Inflammatory macrophage (primary cell): ENCODE results near the gene CHP1.
"Not testable (repeated sequence)": the region's sequence is repeated elsewhere in the genome, so short reads cannot be mapped to it uniquely, and the experiment has no call there.

Experiments
- DNase-seq, 2 donors: peaks; one replicate each; pipeline ENCODE4 v3.0.0-alpha.2; 2020 to 2022
- total RNA-seq, 18 experiments: gene quantifications; one replicate each; lab custom pipeline; 2026; ENCODE audit warnings: mixed read lengths in 6 of 18, inconsistent platforms in 2 of 18; lab: John Stamatoyannopoulos, UW

The CHP1 gene
- 130 to 295 (median 158) reads per million in 18 experiments for total RNA-seq

- DNase-seq: peak; percentile 97 to 99
These were observed at the start of gene CHP1, which contains the start of gene EXD1 for GRCh38 chr15:41230650-41231421. TSS of gene CHP1 (plus strand) at chr15:41231268. CDS start at chr15:41231383, 115 bp downstream. TSS of gene EXD1 (minus strand) at chr15:41230757. CDS start at chr15:41226575, 4,182 bp downstream.

DNA sequence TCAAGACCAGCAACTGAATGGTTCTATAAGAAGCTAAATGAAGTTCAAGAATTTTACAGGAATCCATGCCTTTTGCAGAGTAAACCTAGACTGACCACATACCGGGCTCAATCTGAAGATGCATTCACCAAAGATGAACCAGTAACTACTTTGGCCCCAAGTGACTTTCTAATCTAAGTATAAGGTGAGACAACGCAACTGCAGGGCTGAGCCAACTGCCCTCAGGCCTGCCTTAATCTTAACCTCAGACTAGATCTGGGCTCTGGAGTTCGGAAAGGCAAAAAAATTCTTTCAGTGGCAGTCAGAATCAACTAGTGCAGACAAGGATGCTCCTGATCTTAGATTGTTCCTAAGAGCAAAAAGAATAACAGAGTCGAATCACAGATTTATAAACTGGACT is 48.8 kb upstream of the CHP1 start:
- no peak for DNase-seq

DNA sequence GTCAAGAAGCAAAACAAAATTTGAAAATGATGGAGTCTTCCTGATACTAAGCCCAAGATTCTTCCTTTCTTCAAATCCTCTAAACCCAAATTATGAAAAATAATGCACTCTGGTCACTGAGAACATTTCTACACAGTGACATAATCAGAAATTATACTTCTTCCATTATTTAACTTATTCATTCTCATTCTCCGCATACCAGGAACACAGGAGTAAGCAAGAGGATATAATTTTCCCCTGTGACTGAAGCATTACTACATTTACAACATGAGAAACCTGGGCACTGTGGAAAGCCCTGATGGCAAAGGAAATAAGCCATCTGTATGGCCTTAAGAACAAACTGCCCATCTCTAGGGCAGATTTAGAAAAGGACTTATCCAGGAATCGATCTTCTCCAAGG is 47.5 kb upstream of the CHP1 start:
- DNase-seq: no peak

DNA sequence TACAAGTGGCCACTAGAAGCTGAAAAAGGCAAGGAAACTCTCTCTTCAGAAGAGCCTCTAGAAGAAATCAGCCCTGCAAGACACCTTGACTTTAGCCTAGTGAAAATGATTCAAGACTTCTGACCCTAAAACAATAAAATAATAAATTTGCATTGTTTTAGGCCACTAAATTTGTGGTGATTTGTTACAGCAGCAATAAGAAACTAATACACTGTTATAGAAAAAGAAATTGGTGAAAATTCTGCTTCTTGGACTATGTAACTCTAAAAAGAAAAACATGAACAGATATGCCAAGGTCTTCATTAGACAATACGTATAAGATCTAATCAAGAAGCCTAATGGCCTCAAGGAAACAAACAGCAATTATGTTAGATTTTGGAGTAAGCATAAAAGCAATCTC is 36.6 kb upstream of the CHP1 start:
- no peak for DNase-seq

- DNase-seq: no peak
These were observed 31.6 kb upstream of the CHP1 start for GRCh38 chr15:41199470-41199869.

DNA sequence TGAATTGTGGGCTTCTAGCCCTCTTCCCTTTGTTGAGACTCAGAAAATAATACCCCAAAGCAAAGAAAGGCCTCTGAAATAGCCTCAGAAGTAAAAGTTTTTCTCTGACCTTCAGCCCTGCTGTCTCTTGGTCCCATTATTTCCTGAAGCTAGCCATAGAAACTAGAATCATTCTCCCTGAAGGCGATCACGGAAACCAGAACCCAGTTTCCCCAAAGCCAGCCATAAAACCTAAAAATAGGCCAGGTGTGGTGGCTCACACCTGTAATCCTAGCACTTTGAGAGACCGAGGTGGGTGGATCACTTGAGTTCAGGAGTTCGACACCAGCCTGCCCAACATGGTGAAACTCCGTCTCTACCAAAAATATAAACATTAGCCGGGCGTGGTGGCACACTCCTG is 27.7 kb upstream of the CHP1 start:
- DNase-seq: no peak

- DNase-seq: no peak
These were observed 25.8 kb upstream of the CHP1 start for GRCh38 chr15:41205315-41205714.

GRCh38 chr15:41207687-41208448 is 23.2 kb upstream of the CHP1 start:
- no peak for DNase-seq

DNA sequence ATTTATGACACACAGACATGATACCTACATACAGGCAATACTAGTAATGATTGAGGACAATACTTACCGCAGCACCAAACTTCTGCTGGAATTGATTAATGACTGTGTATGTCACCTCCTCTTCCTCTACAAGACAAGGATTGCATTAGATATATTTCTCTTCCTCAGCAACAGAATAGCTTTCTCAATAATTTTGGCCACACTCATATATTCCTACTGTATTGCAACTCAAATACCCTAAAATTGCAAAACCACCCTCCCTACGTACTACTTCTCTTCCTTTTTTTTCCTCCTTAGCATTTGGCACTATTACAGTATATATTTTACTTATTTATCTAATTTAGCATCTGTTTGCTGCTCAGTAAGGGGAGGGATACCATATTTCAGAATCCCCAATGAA is 15.4 kb upstream of the CHP1 start:
- DNase-seq: peak; percentile 70 to 96

DNA sequence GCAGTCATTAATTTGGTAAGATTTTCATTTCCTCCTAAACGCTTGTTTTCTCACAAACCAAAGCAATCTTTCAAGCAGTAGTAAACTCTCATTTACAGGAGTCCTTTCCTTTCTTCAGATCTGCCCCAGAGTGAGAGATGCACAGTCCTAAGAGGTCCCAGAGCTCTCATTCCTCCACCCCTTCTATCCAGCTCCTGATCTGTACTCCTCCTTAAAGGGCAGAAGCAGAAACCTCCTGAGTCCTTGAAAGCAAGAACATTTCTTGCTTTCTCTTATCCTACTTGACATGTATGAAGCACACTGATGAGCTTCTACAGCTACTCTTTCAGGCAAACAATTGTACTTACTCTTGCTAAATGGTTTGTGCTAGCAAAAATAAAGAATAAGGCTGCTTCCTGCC is 12.2 kb upstream of the CHP1 start:
- no peak for DNase-seq

DNA sequence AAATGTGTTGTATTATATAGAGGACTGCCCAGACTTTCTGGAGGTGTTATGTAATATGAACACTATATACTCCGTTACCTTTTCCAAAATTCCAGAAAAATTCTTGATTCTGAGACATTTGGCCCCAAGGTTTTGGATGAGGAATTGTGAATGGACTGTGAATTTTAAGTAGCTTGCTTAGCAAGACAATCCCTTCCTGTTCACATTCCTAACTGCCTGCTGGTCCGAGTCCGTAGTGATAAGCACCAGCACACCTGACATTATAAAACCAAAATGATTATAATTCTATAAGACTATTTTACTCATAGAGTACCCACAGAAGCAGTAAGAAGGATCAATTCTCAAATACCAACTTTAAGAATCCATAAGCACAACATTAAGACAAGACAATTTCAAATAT is 11.7 kb upstream of the CHP1 start:
- DNase-seq: no peak

GRCh38 chr15:41230345-41230649 is 771 bp upstream of the CHP1 start:
- DNase-seq: no peak

DNA sequence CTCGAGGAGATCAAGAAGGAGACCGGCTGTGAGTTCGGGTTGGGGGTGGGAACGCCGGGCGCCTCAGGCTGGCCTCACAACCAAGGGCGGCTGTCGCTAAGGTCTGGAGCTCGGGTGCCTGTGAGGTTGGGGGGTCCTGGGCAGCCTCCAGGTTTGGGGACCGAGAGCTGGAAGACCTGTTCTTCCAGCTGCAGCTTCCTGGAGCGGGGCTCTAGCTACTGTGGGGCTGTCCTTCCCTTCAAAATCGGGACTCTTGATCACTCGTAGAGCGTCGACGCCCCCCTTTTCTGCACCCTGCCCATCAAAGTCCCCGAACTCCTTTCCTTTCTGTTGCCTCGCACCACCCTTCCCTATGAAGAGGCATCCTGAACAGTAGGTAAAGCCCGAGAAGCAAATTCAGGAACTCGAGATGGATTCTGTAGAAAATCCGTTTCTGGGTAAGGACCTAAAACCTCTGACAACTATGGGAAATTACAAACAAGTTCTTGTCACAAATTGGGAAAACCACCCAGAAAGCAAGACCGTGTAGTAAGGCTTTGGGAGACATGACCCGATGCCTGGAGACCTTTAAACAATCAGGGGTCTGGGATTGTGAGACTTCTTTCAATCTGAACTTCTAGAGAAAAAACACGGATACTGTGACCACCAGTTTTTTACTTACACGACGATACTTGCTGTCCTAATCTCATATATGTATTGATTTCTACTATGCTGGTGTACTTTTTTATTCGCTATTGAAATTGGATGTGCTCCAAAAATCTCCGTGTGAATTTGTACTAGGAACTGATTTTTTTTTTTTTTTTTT is 556 bp downstream of the CHP1 start:
- peak; percentile 6 for DNase-seq

- no peak for DNase-seq
These were observed 2.3 kb downstream of the CHP1 start for GRCh38 chr15:41233367-41233771.

- not testable (repeated sequence) for DNase-seq
These were observed 4.2 kb downstream of the CHP1 start for GRCh38 chr15:41235228-41235627.

DNA sequence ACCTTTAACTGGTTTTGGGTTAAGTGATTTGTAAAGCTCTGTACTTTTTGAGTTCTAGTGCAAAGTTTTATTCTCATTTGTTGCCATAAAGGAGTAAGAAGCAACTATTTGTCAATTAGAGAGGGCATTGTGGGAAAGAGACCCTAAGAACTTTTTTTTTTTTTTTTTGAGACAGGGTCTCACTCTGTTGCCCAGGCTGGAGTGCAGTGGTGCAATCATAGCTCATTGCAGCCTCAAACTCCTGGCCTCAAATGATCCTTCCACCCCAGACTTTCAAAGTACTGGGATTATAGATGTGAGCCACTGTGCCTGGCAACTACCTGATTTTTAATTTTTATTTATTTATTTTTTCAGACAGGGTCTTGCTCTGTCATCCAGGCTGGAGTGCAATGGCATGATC is 4.9 kb downstream of the CHP1 start:
- no peak for DNase-seq

DNA sequence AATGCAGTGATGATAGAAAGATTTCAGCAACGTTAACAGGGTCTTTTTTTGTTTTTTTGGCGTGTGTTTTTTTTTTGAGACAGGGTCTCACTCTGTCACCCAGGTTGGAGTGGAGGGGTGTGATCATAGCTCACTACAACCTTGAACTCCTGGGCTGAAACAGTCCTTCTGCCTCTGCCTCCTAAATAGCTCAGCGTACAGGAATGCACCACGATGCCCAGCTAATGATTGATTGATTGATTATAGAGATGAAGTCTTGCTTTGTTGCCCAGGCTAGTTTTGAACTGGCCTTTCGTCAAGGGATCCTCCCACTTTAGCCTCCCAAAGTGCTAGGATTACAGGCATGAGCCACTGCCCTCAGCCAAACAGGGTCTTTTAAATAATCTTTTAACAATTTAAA is 7.0 kb downstream of the CHP1 start:
- DNase-seq: no peak

DNA sequence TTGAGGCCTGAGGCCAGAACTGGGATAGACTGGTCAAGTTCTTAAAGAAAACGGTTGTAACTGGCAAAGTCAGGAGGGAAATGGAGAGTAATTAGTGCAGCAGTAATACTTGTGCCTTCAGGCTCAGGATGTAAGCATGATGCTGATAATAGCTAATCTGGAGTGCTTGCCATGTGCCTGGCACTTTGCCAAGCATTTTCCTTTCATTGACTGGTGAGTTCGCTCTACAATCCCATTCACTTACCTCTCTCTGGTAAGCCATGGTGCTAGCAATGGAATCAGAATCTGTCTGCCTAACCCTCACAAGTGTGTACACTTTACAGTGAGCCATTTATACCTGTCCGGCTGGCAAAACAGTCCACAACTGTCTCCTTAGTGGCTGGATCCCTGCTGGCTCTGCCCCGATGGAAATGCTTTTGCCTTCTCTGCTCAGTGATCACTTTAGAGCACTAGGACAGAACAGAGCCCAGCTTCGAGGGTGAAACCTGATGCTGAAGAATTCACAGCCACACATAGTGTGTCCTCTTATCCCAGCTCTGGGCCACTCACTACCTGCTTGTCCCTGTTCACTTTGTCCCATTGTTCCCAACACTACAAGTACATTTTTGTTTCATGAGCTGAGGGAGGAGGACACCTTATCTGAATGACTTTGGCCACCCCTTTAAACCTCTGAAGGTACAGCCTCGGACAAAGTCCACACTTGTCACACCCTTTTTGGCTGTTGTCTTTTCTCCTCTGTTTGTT is 10.3 kb downstream of the CHP1 start:
- DNase-seq: no peak

DNA sequence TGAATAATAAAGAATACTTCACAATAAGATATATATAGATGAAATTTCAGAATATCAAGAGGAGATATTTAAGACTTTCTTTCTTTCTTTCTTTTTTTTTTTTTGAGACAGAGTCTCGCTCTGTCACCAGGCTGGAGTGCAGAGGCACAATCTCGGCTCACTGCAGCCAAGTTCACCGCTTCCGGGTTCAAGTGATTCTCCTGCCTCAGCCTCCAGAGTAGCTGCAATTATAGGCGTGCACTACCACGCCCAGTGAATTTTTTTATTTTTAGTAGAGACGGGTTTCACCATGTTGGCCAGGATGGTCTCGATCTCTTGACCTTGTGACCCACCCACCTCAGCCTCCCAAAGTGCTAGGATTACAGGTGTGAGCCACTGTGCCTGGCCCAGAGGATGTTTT is 19.7 kb downstream of the CHP1 start:
- DNase-seq: not testable (repeated sequence)

- DNase-seq: no peak
These were observed 20.3 kb downstream of the CHP1 start for GRCh38 chr15:41251411-41251810.

GRCh38 chr15:41254560-41254959 is 23.5 kb downstream of the CHP1 start:
- no peak for DNase-seq

DNA sequence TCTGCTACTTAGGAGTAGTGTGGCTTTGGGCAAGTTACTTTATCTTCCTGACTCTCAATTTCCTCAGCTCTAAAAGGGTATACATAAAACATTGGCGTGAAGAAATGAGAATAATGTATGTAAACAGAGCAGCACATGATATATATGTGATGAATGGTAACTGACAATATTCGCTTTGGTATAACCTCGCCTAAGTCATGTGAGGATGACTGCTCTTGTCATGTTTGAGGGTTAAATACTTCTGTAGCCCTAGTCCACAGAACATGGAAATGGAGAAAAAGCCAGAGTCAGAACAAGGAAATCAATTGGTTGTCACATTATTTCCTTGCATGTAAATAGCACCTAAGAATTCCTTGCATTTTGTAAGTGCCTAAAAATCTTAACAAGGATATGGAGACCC is 25.0 kb downstream of the CHP1 start:
- DNase-seq: no peak
